ENCODE results near the gene MRPL55. TPM values are rescaled to one million over a fixed set of nuclear protein-coding genes. Genes with fewer than 3 reads are reported as not detected.
A peak's percentile ranks its signal among the peaks of the same experiment; 100 is the strongest.

MRPL55 gene
- total RNA-seq, 1 experiment from 2014 or later: 57.1 TPM

DNA sequence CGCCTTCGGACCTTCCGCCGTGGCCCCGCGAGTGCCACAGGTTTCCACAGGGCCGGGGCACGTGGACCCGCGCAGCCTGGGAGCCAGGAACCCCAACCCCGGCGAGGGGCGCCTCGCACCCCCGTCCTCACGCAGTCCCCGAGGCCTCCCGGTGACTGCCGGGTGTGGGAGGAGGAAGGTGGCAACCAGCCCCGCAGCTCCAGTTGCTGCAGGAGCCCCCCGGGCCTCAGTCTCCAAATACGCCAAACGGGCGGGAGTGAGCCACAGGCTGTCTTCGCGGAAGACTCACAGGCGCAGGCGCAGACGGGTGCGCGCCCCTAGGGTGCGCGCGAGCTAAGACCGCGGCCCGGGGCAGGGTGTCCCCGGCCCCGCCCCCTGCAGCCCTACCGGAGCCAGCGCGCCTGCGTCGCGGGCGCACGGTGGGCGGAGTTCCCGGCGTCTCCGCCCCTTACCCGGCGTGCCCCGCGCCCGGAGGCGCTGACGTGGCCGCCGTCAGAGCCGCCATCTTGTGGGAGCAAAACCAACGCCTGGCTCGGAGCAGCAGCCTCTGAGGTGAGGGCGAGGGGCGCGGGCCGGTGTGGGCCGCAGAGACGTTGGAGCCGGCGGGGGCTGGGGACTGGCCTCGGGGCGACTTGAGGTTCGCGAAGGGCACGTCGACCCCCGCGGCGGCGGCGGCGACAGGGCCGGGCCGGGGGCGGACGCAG lies 26.7 kb downstream of the MRPL55 start, which contains the start of gene ARF1:
ARF1 (plus strand) TSS at position 495 of the 704 bp plus-strand sequence. CDS start 14,407 bp downstream, outside the sequence.
- ChIA-PET POLR2A (interaction anchor here (0.7 to 1.2 kb wide), 6 partner anchors 9 to 83 kb away, joined by 3 to 4 read pairs (median 3); no protein-coding TSS in a partner anchor), CTCF (interaction anchor here (0.7 to 1.5 kb wide), 3 partner anchors 9 to 83 kb away, joined by 3 to 4 read pairs (median 4); no protein-coding TSS in a partner anchor), RAD21 (ENCODE audit: low non-redundant PET in 1 of 2, low total read pairs in 2 of 2, uncharacterized antibody in 2 of 2, unreplicated experiment in 2 of 2) (interaction anchor here (1.0 to 2.1 kb wide), 2 partner anchors 83 kb away, joined by 3 to 4 read pairs; no protein-coding TSS in a partner anchor)
- H3K79me2 ChIP-seq (ENCODE audit: insufficient read depth, low read length): peaks cover 80% of the 10 kb centered on the region
- no TSS peak for BruUV-seq (replicated peaks)
- peaks cover 0 to 20% of the 10 kb centered on the region in 2 experiments; a peak in 1 of 4 replicates for H3K36me3 ChIP-seq (ENCODE audit: control insufficient read depth in 1 of 2, insufficient read depth in 2 of 2, low read length in 2 of 2)
- DNase-seq (ENCODE audit: low read depth, low spot score) (peak; percentile 80), ATAC-seq (peak; percentile 91)
- peak within 1 kb of the TSS; percentile 94 to 99 for H3K4me3 ChIP-seq (replicated peaks in 1 of 2; ENCODE audit: low read depth in 1 of 2, low read length in 2 of 2)
- peaks cover 26% of the 10 kb centered on the region for H4K20me1 ChIP-seq (ENCODE audit: insufficient read depth)
- H3K4me1 ChIP-seq (ENCODE audit: control insufficient read depth in 1 of 2, insufficient read depth in 2 of 2, low read length in 2 of 2): peaks cover 8 to 44% of the 10 kb centered on the region in 2 experiments; a peak in 3 of 4 replicates
- H3K9me2 ChIP-seq (ENCODE audit: insufficient read depth): no peaks in the 10 kb centered on the region
- intact Hi-C loops (cut with micrococcal nuclease): no loop called here
- no peaks in the 10 kb centered on the region for H3K27me3 ChIP-seq (ENCODE audit: insufficient read depth, low read length)
- no peaks in the 10 kb centered on the region for H3K9me3 ChIP-seq (ENCODE audit: control insufficient read depth in 1 of 2, insufficient read depth in 1 of 2, low read depth in 1 of 2, low read length in 2 of 2)
- TF ChIP-seq ZFX (IDR thresholded peaks at IDR 0.05) (peak; percentile 80), CBX3 (IDR thresholded peaks at IDR 0.05; ENCODE audit: low read depth) (no peak), ELF1 (IDR thresholded peaks at IDR 0.05; ENCODE audit: borderline replicate concordance, low read depth) (no peak), POLR2A (IDR thresholded peaks at IDR 0.05; ENCODE audit: borderline replicate concordance, extremely low read depth, insufficient read depth, insufficient read length) (peak; percentile 37), EZH2 (IDR thresholded peaks at IDR 0.05) (no peak), SRF (IDR thresholded peaks at IDR 0.05; ENCODE audit: low read depth) (no peak), YY1 (IDR thresholded peaks at IDR 0.05; ENCODE audit: extremely low read depth, insufficient replicate concordance, low read depth, low read length) (peak; percentile 97), ZNF274 (IDR thresholded peaks at IDR 0.05; ENCODE audit: low read depth, low read length) (no peak), SIN3A (IDR thresholded peaks at IDR 0.05; ENCODE audit: low read depth) (no peak; the same call in 1 of the 2 replicates), SP1 (IDR thresholded peaks at IDR 0.05; ENCODE audit: low read depth) (no peak; the same call in 1 of the 2 replicates), FOSL1 (IDR thresholded peaks at IDR 0.05; ENCODE audit: low read depth) (no peak), TCF7L2 (IDR thresholded peaks at IDR 0.05; ENCODE audit: borderline replicate concordance, extremely low read depth, insufficient read depth, insufficient read length) (no peak), POLR2AphosphoS5 (IDR thresholded peaks at IDR 0.05; ENCODE audit: low read depth, low read length) (peak; percentile 97), JUND (IDR thresholded peaks at IDR 0.05) (no peak)
- TF ChIP-seq, protein P1, sequence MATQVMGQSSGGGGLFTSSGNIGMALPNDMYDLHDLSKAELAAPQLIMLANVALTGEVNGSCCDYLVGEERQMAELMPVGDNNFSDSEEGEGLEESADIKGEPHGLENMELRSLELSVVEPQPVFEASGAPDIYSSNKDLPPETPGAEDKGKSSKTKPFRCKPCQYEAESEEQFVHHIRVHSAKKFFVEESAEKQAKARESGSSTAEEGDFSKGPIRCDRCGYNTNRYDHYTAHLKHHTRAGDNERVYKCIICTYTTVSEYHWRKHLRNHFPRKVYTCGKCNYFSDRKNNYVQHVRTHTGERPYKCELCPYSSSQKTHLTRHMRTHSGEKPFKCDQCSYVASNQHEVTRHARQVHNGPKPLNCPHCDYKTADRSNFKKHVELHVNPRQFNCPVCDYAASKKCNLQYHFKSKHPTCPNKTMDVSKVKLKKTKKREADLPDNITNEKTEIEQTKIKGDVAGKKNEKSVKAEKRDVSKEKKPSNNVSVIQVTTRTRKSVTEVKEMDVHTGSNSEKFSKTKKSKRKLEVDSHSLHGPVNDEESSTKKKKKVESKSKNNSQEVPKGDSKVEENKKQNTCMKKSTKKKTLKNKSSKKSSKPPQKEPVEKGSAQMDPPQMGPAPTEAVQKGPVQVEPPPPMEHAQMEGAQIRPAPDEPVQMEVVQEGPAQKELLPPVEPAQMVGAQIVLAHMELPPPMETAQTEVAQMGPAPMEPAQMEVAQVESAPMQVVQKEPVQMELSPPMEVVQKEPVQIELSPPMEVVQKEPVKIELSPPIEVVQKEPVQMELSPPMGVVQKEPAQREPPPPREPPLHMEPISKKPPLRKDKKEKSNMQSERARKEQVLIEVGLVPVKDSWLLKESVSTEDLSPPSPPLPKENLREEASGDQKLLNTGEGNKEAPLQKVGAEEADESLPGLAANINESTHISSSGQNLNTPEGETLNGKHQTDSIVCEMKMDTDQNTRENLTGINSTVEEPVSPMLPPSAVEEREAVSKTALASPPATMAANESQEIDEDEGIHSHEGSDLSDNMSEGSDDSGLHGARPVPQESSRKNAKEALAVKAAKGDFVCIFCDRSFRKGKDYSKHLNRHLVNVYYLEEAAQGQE (IDR thresholded peaks at IDR 0.05; ENCODE audit: low read depth): no peak
- TF ChIP-seq, protein P2, sequence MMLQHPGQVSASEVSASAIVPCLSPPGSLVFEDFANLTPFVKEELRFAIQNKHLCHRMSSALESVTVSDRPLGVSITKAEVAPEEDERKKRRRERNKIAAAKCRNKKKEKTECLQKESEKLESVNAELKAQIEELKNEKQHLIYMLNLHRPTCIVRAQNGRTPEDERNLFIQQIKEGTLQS (IDR thresholded peaks at IDR 0.05): no peak
- TF ChIP-seq, protein P3, sequence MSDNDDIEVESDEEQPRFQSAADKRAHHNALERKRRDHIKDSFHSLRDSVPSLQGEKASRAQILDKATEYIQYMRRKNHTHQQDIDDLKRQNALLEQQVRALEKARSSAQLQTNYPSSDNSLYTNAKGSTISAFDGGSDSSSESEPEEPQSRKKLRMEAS (IDR thresholded peaks at IDR 0.05): peak; percentile 86
- peak within 1 kb of the TSS; percentile 92 for H3K27ac ChIP-seq (ENCODE audit: low read depth, low read length)
- peak within 1 kb of the TSS; percentile 96 for H3K4me2 ChIP-seq (ENCODE audit: low read length)
- H3K9ac ChIP-seq (ENCODE audit: low read length): peak within 1 kb of the TSS; percentile 100
- H2AFZ ChIP-seq (ENCODE audit: low read depth, low read length, poor library complexity, severe bottlenecking): no peak within 1 kb of the TSS

All from HCT116 (cell line).